ENCODE results near the gene HCAR2.
"Not testable (repeated sequence)": the region's sequence is repeated elsewhere in the genome, so short reads cannot be mapped to it uniquely, and the experiment has no call there.

GRCh38 chr12:122676015-122676414 is 27.1 kb downstream of the HCAR2 start:
- not testable (repeated sequence) for TF ChIP-seq CTCF (IDR thresholded peaks at IDR 0.05 in 4 of 5, conservative IDR thresholded peaks at IDR 0.05 in 1 of 5); POLR2A (IDR thresholded peaks at IDR 0.05)

All from gastrocnemius medialis (tissue), 4 donors.